Stimulated activated CD4-positive, alpha-beta T cell treated with anti-CD3 and anti-CD28 coated beads, Interleukin-2, amount 100 ng/mL, for 24 hours (primary cell): Measurements from ENCODE around the gene RELB.

Source experiments
- DNase-seq, 2 donors: peaks; one replicate each; pipeline ENCODE4 v3.0.0-alpha.2; 2020

The RELB gene

DNA sequence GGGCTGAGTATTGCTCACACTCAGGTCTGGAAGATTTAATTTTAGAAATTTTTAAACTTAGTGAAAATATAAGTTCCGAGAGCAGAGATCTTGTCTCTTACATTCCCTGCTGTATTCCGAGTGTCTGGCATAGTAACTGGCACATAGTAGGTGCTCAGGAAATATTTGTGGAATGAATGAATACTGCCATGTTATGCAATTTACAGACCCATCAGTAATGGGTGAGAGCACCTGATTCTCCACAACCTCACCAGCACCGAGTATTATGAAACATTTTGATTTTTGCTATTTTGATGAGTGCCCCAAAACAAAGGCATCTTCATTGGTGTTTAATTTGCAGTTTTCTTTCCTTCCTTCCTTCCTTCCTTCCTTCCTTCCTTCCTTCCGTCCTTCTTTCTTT, 21.8 kb downstream of the RELB start:
- no peak for DNase-seq

GRCh38 chr19:45025264-45025663, 24.0 kb downstream of the RELB start:
- DNase-seq = no peak

DNA sequence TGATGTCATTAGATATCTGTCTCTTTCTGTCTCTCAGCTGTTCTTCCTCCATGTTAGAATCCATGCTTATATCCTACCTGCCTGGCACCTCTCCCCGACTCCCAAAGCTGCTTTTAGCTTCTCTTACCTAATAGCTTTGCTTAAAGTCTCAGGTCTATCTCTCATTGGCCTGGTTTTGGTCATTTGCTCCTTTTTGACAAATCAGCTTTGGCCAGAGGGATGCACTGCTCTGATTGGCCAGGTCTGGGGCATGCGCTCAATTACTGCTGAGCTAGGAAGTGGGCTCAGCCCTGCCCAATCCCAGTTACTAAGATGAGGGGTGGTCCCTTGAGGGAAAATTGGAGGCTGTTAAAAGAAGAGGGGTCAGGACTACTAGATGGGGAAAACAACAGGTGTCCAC, 26.1 kb downstream of the RELB start:
- no peak for DNase-seq

GRCh38 chr19:45030825-45031224, 29.6 kb downstream of the RELB start:
- no peak for DNase-seq

DNA sequence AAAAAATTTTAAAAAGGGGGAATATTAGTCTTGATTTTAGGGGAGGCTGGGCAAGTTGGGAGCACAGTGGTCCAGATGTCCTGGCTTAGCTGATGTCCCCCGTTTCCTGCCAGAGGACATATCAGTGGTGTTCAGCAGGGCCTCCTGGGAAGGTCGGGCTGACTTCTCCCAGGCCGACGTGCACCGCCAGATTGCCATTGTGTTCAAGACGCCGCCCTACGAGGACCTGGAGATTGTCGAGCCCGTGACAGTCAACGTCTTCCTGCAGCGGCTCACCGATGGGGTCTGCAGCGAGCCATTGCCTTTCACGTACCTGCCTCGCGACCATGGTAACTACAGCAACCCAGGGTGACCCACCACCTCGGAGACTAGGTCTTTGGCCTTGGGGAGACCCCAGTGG, 31.2 kb downstream of the RELB start:
- DNase-seq = no peak

- DNase-seq = no peak
Observed at GRCh38 chr19:45035755-45036154, 34.5 kb downstream of the RELB start.

- no peak for DNase-seq
Observed at GRCh38 chr19:45037393-45038169, 36.3 kb downstream of the RELB start.

DNA sequence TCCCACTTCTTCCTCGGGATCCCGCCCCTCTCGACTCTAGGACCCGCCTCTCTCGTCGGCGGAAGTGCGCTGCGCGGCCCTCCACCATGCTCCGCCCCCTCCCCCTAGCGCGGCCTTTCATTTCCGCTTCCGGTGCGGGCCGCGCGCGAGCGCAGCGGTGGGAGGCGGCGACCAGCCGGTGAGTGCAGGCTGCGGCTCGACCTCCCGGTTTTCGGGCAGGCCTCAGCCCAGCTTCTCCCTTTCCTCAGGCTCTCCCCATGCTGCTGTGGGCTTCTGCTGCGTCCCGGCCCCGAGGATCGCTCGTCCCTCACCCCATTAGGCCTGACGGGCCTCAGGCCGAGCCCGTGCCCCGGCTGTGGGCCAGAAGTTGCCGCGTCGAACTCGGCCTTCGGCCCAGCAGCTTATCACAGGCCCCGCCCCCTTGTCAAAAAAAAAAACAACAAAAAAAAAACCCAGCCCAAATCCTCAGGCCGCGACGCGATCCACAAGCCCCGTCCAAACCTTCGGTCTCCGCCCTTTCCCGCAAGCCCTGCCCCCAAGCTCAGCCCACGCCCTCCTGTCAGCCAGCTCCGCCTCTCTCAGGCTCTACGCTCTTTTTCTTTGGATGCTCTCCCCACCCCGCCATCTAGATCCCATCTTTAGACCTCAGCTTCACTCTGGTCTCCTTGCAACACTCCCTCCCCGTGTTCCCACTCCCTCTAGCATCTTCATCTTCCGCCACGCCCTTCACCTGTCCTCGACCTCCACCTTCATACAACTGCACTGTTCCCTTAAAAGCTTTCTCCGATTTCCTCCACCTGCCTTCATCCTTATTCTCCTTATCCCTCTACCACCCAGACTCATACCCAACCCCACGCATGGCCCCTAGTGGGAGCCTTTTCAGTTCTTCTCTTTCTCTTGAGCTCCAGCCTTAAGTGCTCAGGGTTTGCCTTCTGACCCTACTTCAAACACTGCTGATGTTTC, 37.9 kb downstream of the RELB start, which contains the start of gene CLASRP:
TSS of gene CLASRP (plus strand) at position 115 of the 963 bp plus-strand sequence. CDS start 1,168 bp downstream, outside the sequence.
- DNase-seq = peak; percentile 91 to 92

- DNase-seq = no peak
Observed at GRCh38 chr19:45040059-45040771, 39.0 kb downstream of the RELB start.

GRCh38 chr19:45041125-45041524, 39.9 kb downstream of the RELB start:
- no peak for DNase-seq

DNA sequence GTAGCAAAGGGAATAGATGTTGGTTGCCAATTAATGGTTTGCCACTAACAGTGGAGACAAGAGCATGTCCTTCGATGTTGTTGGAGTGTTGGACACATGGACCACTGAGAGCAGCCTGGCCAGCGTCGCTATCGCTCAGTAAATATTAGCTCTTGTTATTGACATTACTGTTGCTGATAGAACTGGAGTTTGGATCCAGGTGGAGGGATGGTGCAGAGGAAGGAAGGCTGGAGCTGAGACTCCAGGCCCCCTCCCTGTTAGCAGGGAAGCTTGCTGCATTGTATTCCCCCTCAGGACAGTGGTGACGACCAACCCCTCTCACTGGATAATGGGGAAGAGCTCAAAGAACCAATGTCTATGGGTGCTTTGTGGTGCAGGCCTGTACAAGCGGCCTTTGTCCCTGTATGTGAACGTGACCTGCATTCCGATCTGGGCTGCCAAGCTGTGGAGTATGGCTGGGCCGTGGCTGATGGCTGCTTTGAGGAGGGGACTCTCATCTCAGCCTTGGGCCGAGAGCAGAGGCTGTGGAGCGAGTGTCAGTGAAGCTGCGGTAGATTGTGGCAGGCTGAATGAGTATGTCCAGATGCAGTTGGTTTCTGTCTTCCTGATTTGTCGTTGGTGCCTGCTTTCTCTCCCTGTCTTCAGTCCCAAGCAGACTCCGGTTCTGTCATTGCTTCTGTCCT, 44.5 kb downstream of the RELB start:
- DNase-seq = no peak

- DNase-seq = no peak
Observed at GRCh38 chr19:45046355-45046754, 45.1 kb downstream of the RELB start.

DNA sequence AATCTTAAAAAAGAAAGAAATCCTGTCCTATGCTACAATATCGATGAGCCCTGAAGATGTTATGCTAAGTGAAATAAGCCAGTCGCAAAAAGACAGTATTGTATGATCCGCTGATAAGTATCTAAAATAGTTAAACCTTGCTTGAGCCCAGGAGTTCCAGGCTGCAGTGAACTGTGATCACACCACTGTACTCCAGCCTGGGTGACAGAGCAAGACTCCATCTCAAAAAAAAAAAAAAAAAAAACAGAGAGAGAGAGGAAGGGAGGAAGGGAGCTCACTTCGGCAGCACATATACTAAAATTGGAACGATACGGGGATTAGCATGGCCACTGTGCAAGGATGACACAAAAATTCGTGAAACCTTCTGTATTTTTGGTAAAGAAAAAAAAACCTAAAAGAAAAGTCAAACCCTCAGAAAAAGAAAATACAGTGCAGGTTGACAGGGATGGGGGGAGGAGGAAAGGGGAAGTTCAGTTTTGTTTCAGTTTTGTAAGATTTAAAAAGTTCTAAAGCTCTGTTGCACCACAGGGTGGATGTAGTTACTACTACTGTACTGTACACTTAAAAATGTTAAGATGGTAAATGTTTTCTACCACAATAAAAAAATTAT, 46.0 kb downstream of the RELB start:
- DNase-seq = no peak

DNA sequence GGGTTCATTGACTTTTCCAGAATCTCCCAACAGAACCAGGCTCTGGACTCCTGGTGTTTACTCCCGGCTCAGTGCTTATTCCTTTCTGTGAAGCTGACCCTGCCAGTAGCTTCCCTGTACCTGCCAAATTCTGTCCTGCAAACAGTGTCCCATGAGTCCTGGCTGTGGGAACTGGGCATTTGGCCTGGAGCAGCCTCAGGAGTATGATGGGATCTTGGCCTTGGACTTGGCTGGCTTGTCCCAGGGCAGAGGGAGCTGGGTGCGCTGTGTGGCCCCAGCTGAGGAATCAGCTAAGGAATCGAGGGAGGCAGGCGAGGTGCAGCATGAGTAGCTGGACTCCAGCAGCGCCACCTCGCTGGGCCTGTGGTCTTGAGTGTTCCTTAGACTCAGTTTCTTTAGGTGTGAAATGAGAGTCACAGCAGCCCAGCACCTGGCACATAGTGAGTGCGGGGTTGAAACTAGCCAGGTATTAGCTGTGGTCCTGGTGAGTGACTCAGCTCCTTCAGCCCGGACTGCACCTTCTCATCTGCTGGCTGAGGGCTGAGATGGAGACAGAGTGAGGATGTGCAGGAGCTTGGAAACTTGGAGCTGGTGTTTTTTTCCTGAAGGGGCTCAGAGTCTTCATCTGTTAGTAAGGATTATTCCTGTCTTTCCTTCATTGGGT, 47.9 kb downstream of the RELB start:
- no peak for DNase-seq

DNA sequence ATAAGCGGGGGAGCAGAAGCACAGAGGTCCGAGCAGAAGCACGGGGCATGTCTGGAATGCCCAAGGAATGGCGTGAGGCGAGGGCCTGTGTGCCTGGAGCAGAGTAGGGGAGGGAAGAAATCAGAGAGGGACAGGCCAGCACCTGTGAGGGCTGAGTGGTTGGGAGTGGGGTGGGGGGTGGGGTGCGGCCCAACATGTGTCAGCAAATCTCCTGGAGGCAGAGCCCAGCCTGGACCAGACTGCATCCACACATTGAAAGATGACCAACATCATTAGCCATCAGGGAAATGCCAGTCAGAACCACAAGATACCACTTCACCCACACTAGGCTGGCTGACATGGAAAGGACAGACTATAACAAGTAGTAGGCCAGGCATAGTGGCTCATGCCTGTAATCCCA, 48.8 kb downstream of the RELB start:
- DNase-seq = no peak

DNA sequence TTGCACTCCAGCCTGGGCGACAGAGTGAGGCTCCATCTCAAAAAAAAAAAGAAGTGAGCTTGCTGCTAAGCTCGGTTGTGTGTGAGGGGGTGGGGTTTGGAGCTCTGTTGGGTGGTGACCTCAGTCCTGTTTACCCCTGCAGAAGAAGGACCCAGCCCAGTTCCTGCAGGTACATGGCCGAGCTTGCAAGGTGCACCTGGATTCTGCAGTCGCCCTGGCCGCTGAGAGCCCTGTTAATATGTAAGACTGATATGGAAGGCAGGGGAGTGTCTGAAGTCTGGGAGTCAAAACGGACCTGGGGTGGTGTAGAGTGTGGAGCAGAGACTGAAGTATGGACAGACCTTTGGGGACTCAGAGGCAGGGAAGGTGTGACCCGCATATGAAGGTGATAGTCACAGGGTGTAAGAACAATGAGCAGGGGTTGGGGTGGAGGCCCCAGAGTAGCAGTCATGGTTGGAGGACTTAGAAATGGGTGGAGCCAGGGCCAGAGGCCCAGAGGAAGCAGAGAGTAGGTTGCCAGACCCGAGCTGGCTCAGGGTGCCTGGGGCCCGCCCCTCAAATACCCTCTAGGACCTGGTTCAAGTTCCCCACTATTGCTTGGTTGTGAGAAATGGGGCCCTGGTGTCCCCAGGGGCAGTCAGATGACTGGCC, 50.8 kb downstream of the RELB start:
- no peak for DNase-seq

GRCh38 chr19:45056831-45057230, 55.6 kb downstream of the RELB start:
- no peak for DNase-seq

DNA sequence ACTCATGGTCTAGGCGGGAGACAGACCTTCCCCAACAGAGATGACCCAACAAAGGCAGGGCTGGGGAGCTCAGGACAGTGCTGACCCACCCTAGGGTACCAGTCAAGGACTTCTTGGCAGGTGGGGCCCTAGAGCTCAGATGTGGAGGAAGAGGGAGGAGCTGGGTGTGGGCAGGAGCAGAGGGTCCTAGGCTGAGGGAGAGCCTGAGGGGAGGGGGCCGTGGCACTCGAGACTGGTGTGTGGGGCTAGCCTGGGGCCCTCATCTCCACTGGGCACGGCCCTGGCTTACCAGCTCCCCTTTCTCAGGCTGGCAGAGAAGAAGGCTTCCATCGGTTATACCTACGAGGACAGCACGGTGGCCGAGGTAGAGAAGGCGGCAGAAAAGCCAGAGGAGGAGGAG, 56.2 kb downstream of the RELB start:
- DNase-seq = no peak

DNA sequence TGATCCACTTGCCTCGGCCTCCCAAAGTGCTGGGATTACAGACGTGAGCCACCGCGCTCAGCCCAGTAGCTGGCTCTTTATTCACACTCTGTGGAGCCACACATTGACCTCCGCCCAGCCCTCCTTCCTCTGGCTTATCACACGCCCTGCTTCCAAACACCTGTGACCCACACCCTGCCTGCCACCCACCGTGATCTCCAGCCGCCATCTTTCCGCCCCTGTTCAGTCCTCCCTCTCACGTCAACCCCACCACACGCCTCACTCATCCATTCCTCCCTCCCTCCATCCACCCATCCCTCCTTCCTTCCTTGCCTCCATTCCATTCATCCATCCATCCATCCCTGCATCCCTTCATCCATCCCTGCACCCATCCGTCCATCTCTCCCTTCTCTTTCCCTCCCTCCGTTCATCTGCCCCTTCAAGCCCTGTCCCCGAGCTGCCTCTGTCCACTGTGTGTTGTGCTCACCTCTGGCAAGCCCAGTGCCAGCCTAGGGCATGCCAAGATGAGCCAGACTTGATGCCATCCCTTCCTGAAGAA, 57.4 kb downstream of the RELB start:
- no peak for DNase-seq

GRCh38 chr19:45059258-45059965, 58.1 kb downstream of the RELB start:
- DNase-seq = peak; percentile 86 to 90
